Activated naive CD4-positive, alpha-beta T cell treated with anti-CD3 and anti-CD28 coated beads, Interleukin-2, amount 50 U/mL, for 24 hours (primary cell): Measurements from ENCODE around the gene TFDP1.

Experiments used
- H3K27ac Mint-ChIP-seq: one replicate; pipeline ENCODE4 v1.8.0; 2021; ENCODE audit warnings: mild to moderate bottlenecking, mixed read lengths
- H3K27me3 Mint-ChIP-seq: one replicate; pipeline ENCODE4 v1.8.0; 2021; ENCODE audit warnings: mixed read lengths
- H3K36me3 Mint-ChIP-seq: one replicate; pipeline ENCODE4 v1.8.0; 2021; ENCODE audit warnings: mixed read lengths
- H3K4me1 Mint-ChIP-seq: one replicate; pipeline ENCODE4 v1.8.0; 2021; ENCODE audit warnings: mixed read lengths
- H3K4me3 Mint-ChIP-seq: one replicate; pipeline ENCODE4 v1.8.0; 2021; ENCODE audit warnings: mild to moderate bottlenecking, mixed read lengths
- H3K9me3 Mint-ChIP-seq: one replicate; pipeline ENCODE4 v1.8.0; 2021; ENCODE audit warnings: mixed read lengths

Gene TFDP1

DNA sequence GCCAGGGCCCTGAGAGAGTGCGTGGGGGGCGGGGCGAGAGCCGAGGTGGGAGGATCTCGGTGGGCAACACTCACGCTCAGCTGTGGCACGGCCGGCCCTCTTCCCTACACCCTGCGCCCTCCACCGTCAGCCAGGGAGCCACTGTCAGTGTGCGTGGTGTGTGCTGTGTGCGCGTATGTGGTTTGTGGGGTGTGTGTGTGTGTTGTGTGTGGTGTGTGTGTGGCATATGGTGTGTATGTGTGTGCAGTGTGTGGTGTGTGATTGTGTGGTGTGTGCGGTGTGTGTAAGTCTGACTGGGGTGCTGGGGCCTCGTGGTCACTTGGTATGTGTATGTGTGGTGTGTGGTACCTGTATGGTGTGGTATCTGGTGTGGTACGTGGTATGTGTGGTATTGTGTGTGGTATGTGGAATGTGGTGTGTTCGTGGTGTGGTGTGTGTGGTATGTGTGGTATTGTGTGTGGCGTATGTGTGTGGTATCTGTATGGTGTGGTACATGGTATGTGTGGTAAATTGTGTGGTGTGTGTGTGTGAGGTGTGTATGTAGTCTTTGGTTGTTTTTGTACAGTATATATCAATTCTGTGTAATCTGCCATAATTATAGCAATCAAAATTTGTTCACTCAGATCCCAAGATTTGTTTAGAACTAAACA, 87.6 kb downstream of the TFDP1 start:
- Mint-ChIP-seq H3K9me3 (no peaks in the 10 kb centered on the region), H3K4me3 (no peak overlapping the region), H3K27me3 (no peaks in the 10 kb centered on the region), H3K27ac (peak overlapping the region; percentile 0), H3K36me3 (no peaks in the 10 kb centered on the region), H3K4me1 (no peaks in the 10 kb centered on the region)
